Measurements from ENCODE around the gene TTC31. TPM values are rescaled to one million over a fixed set of nuclear protein-coding genes. Genes with fewer than 3 reads are reported as not detected.

The TTC31 gene
- total RNA-seq, 1 experiment from 2014 or later, result 38.7 TPM

- CTCF ChIA-PET, result no interaction called here
- Histone ChIP-seq H3K27me3 (ENCODE audit: control insufficient read depth, insufficient read depth, low read length) (no peaks in the 10 kb centered on the region; the same call in 1 of the 2 replicates), H3K9me3 (ENCODE audit: control insufficient read depth, insufficient read depth, low read depth, low read length) (no peaks in the 10 kb centered on the region), H3K4me1 (ENCODE audit: control insufficient read depth, insufficient read depth, low read length) (no peaks in the 10 kb centered on the region), H3K4me3 (ENCODE audit: low read depth in 2 of 2, low read length in 2 of 2) (no peak overlapping the region), H3K27ac (ENCODE audit: low read length) (no peak overlapping the region), H3K36me3 (ENCODE audit: control insufficient read depth, insufficient read depth, low read length) (no peaks in the 10 kb centered on the region; the same call in none of the 2 replicates)
- no peak for TF ChIP-seq SIN3A (IDR thresholded peaks at IDR 0.05; ENCODE audit: borderline replicate concordance, insufficient read depth, low read depth, low read length)
- no peak for TF ChIP-seq CTCF (IDR thresholded peaks at IDR 0.05)
- no peak for TF ChIP-seq TCF7L2 (IDR thresholded peaks at IDR 0.05; ENCODE audit: low read depth, low read length)
- TF ChIP-seq POLR2AphosphoS5 (IDR thresholded peaks at IDR 0.05; ENCODE audit: low read depth, low read length), result no peak
- TF ChIP-seq REST (IDR thresholded peaks at IDR 0.05; ENCODE audit: insufficient read depth in 1 of 2, low read depth in 2 of 2, low read length in 1 of 2), result no peak
- DNase-seq (ENCODE audit: low read depth, low spot score) (no peak), ATAC-seq (no peak)
- in situ Hi-C loops (cut with HindIII; ENCODE audit: low pct_unique_long_range_greater_than_20kb, low sequenced_read_pairs) (no loop called here), intact Hi-C loops (cut with micrococcal nuclease; ENCODE audit: unreplicated experiment) (no loop called here)
- POLR2A ChIA-PET, result no interaction called here
- BruUV-seq (replicated peaks), result no TSS peak
These were observed 51.5 kb downstream of the TTC31 start for GRCh38 chr2:74534411-74534810.

- ChIA-PET POLR2A (no interaction called here), CTCF (no interaction called here)
- Histone ChIP-seq H3K36me3 (ENCODE audit: control insufficient read depth, insufficient read depth, low read length) (no peaks in the 10 kb centered on the region; the same call in 1 of the 2 replicates), H3K9me3 (ENCODE audit: control insufficient read depth, insufficient read depth, low read depth, low read length) (no peaks in the 10 kb centered on the region), H3K27ac (ENCODE audit: low read length) (no peak overlapping the region), H3K4me3 (ENCODE audit: low read depth in 2 of 2, low read length in 2 of 2) (no peak overlapping the region), H3K4me1 (ENCODE audit: control insufficient read depth, insufficient read depth, low read length) (no peaks in the 10 kb centered on the region), H3K27me3 (ENCODE audit: control insufficient read depth, insufficient read depth, low read length) (no peaks in the 10 kb centered on the region; the same call in 1 of the 2 replicates)
- BruUV-seq (replicated peaks), result no TSS peak
- in situ Hi-C loops (cut with HindIII; ENCODE audit: low pct_unique_long_range_greater_than_20kb, low sequenced_read_pairs), result no loop called here
- TF ChIP-seq REST (IDR thresholded peaks at IDR 0.05; ENCODE audit: insufficient read depth in 1 of 2, low read depth in 2 of 2, low read length in 1 of 2) (no peak), SIN3A (IDR thresholded peaks at IDR 0.05; ENCODE audit: borderline replicate concordance, insufficient read depth, low read depth, low read length) (no peak), POLR2AphosphoS5 (IDR thresholded peaks at IDR 0.05; ENCODE audit: low read depth, low read length) (no peak), CTCF (IDR thresholded peaks at IDR 0.05) (no peak)
- no peak for DNase-seq (ENCODE audit: low read depth, low spot score)
- ATAC-seq, result no peak
- intact Hi-C loops (cut with micrococcal nuclease; ENCODE audit: unreplicated experiment), result no loop called here
These were observed 52.6 kb downstream of the TTC31 start for GRCh38 chr2:74535440-74535965.

All from Panc1 (cell line).